Fibroblast of pulmonary artery (primary cell): Measurements from ENCODE around the gene ARHGAP6.

ENCODE experiments used
- DNase-seq: peaks from one replicate; pipeline ENCODE4 v3.0.0-alpha.2; 2010; ENCODE audit warnings: low read depth
- H3K4me3 ChIP-seq: replicated peaks from 2 replicates; pipeline ENCODE4 v1.5.1; 2011; ENCODE audit warnings: low read depth, mild to moderate bottlenecking, control low read depth, low read length, moderate library complexity
- CTCF ChIP-seq: IDR thresholded peaks from 2 replicates; pipeline ENCODE4 v1.5.1; 2011; ENCODE audit warnings: mild to moderate bottlenecking, control low read depth, low read length, inconsistent platforms; ENCODE audit errors: missing control alignments

The ARHGAP6 gene

GRCh38 chrX:11424903-11425674 lies 240.6 kb downstream of the ARHGAP6 start:
- no peak for TF ChIP-seq CTCF
- DNase-seq, result no peak
- no peak overlapping the region for H3K4me3 ChIP-seq

GRCh38 chrX:11423949-11424348 lies 241.8 kb downstream of the ARHGAP6 start:
- TF ChIP-seq CTCF, result no peak
- H3K4me3 ChIP-seq, result no peak overlapping the region
- DNase-seq, result no peak

- no peak for TF ChIP-seq CTCF
- H3K4me3 ChIP-seq, result no peak overlapping the region
- peak; percentile 69 for DNase-seq
Observed at GRCh38 chrX:11423362-11423818, 242.3 kb downstream of the ARHGAP6 start.

- no peak for TF ChIP-seq CTCF
- no peak overlapping the region for H3K4me3 ChIP-seq
- DNase-seq, result no peak
Observed at GRCh38 chrX:11422525-11422857, 243.2 kb downstream of the ARHGAP6 start.

GRCh38 chrX:11421805-11422524 lies 243.8 kb downstream of the ARHGAP6 start:
- TF ChIP-seq CTCF, result no peak
- no peak for DNase-seq
- H3K4me3 ChIP-seq, result no peak overlapping the region

GRCh38 chrX:11420851-11421250 lies 244.9 kb downstream of the ARHGAP6 start:
- H3K4me3 ChIP-seq, result no peak overlapping the region
- no peak for DNase-seq
- TF ChIP-seq CTCF, result no peak

GRCh38 chrX:11419102-11419501 lies 246.6 kb downstream of the ARHGAP6 start:
- TF ChIP-seq CTCF, result no peak
- no peak overlapping the region for H3K4me3 ChIP-seq
- no peak for DNase-seq
